Amygdala (tissue), 56 donors: ENCODE measurements around the gene VSTM5.
"Not testable (repeated sequence)": the region's sequence is repeated elsewhere in the genome, so short reads cannot be mapped to it uniquely, and the experiment has no call there.

ENCODE experiments used
- DNase-seq, 56 donors: peaks; one replicate each; lab custom pipeline; 2025; lab: John Stamatoyannopoulos, UW

The VSTM5 gene

DNA sequence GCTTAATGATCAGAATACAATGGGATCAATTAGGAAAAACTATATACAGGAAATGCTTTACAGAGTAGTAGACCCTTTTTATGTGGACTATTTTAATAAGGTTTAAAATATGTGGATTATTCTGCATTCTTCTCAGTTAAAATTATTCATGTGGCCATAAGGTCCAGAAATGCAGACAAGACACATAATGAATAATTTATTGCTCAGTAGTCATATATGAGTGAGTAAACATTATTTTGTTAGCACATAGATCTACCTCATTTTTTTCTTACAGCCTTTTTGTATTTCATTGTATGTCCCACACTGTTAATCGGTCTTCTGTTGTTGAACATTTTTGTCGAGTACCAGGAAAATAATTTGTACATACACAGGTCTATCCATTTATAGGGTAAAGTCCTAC, 45.5 kb downstream of the VSTM5 start:
- no peak for DNase-seq

DNA sequence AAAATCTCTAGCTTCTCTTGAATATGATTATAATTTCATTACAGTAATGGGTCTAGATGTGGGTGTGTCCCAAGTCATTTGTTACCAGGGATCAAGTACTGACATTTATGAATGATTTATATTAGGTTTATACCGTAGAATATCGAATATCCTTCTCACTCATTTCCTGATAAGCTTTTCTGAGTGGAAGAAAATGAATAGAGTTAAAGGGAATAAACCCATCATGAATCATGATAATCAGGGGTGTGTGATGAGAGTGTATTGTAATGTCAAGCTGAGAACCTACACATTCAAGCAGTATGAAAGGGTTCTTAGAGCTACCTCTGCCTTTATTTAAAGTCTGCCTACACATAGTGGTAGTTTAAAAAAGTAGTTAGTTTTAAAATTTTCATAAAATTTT, 49.1 kb downstream of the VSTM5 start:
- no peak for DNase-seq

DNA sequence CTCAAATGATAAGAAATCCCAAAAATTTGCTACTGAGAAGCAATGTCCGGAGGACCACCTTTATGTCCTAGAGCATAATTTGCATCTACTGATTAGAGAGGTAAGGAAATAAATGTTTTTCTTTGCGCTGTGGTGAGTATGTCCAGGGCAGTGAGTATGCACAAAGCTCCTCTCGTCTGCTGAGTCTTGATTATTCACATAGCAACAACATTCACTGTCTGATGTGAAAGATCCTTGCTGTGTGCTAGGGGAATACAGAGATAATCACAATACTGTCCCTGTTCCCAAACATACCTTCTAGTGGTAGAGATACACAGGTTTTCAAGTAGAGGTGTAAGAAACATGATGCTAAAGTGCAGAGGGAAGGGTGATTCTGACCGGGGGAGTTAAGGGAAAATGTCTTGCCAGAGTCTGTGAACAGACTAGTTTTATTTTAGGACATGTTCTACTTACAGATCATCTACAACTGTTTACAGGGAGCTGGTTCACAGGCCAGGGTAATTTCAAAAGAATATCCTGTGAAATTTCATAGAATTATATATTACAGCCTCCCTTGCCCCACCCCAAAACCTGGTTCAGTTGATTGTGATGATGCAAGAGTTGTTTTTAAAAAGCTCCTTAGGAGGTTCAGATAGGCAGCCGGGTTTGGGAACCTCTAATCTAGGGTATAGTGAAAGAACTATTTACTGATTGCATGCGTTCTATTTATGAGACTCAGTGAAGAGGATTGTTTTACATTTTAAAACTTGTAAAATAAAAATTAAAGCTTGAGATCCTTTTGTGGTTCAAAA, 53.8 kb downstream of the VSTM5 start:
- DNase-seq: no peak

DNA sequence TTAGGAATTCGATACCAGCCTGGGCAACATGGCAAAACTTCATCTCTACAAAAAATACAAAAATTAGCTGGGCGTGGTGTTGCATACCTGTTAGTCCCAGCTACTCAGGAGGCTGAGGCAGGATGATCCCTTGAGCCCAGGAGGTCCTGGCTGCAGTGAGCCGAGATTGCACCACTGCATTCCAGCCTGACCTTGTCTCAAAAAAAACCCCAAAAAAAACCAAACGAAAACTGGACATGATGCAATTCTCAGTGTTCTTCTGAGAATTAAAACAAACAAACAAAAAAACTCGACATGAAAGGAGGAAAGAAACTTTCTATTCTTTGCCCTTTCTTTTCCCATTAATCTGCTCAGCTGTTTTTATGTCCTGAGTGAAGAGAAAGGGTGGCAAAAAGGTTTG, 58.9 kb downstream of the VSTM5 start:
- DNase-seq: no peak

DNA sequence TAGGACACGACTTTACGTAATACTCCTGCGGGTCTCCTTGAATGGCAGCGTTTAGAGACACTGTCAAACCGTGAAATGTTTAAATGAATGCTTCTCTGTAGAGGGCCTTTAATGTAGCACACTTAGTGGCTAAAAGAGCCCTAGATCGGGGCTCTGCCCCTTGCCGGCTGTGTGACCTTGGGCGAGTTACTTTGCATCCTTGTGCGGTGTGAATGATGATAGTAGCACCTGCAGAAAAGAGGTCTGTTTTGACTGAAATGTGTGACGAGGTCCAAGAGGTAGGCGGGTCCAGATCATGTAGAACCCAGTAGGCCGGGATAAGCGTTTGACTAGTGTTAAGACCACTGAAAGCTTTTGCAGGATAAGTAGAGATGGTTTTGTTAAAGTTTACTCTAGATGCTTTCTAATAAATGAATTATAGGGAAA, 65.5 kb downstream of the VSTM5 start:
- peak in 2 of 56 donors; percentile 34 to 38 for DNase-seq

DNA sequence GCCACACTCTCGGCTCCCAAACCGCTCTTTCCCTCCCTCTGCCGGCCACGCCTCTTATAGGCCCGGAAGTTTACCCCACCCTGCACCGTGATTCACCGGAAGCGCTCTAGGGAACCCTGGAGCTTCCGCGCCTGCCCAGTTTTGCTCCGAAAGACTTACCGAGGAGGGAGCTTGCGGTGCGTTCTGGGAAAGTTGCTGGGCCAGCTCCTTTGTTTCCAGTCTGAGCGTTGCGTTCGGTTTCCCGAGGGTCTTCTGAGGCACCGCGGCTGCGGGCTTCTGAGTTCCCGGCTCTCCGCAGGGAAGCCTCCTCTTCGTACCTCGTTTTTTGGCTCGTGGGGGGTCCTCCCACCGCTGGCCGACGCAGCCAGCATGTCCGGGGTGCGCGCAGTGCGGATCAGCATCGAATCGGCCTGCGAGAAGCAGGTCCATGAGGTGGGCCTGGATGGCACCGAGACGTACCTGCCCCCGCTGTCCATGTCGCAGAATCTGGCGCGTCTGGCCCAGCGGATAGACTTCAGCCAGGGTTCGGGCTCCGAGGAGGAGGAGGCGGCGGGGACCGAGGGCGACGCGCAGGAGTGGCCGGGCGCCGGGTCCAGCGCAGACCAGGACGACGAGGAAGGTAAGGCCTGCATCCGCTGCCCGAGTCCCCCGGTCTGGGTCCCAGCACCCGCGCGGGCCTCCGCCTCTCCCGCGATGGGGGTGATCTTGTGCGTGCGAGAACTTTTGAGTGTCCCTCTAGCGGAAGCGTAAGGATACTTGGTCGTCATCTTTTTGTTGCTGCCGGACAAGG, 66.1 kb downstream of the VSTM5 start, which contains the start of gene MED17:
Gene MED17, plus strand, starts transcription at position 138 of the 790 bp plus-strand sequence. Its CDS starts 232 bp downstream, at position 370.
- peak; percentile 51 to 95 (median 90) for DNase-seq

DNA sequence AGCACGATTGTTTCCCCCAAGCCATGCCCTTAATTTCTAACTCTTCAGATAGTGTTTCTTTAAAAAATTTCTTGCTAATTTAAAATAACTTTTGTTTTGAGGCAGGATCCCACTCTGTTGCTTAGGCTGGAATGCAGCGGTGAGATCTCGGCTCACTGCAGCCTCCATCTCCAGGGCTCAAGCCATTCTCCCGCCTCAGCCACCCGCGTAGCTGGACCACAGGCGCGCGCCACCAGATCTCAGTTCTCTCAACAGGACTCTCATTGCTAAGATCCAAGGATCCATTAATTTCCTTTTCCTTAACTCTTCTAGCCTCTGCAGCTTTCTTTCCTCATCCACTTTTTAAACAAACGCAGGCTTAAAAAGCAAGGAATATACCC, 66.7 kb downstream of the VSTM5 start:
- DNase-seq: no peak

DNA sequence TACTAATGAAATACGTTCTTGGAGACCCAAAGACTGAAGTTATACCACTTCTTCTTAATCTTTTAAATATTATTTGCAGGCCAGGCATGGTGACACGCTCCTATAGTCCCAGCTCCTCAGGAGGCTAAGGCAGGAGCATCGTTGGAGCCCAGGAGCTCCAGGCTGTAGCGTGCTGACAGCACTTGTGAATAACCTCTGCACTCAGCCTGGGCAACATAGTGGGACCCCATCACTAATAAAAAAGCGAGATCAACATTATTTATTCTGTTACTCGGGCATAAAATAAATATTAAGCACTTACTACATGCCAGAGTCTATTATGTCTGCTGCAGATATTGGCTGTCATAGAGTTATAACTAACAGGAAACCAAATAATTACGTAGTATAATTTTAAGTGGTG, 67.1 kb downstream of the VSTM5 start:
- DNase-seq: no peak

DNA sequence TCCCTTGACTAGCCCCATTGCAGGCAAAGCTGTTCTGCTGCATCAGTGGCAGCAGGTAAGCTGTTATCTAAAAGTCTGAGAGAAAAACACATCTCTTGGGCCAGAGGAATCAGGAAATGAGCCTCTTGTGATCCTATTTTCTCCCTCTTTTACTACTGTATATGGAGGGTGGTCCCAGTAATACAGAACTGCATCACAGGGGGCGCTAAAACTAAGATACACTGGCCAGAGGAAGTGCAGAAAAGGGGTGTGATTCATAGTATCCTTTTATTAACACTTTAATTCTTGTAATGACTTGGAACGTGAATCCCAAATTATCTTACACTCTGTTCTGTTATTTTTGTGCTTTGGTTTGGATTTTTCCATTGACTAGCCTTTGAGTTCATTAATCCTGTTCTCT, 75.1 kb downstream of the VSTM5 start:
- no peak for DNase-seq

DNA sequence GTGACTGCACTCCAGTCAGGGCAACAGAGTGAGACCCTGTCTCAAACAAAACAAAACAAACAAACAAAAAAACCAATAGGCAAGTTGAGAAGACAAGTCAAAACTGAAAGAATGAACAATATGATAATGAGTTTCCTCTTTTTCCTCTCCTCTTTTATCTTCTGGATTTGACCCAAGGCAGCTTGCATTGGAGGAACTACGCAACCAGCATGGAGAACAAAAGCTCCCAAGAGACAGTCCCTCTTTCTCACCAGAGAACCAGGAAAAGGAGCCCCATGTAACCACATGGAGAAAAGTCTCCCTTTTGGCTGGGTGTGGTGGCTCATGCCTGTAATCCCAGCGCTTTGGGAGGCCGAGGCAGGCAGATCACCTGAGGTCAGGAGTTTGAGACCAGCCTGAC, 75.9 kb downstream of the VSTM5 start:
- not testable (repeated sequence) for DNase-seq

DNA sequence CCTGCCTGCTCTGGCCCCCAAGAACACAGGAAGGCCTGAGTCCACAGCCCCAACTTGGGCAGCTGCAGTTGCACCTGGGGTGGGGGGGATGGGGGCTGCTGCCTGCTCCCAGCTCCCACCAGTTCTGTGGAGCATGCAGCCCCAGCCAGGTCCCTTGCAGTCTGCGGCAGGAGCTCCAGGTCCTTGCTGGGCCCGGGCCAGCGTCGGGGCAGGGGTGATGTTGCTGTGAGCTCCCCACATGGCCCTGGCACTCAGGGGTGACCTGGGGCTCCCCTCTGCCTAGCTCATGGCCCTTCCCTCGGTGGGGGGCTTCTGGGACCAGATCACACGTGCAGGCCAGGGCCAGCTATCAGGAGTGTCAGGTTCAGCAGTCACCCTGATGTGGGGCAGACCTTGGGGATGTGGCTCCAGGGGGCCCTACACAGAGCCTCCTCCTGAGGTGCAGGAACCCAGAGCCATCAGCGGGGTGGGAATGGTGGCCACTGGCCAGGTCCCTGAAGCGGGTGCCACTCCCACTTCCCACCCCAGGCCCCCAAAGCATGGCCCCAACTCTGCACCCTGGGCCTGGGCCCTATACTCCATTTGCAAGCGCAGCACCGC, 76.7 kb downstream of the VSTM5 start:
- no peak for DNase-seq

DNA sequence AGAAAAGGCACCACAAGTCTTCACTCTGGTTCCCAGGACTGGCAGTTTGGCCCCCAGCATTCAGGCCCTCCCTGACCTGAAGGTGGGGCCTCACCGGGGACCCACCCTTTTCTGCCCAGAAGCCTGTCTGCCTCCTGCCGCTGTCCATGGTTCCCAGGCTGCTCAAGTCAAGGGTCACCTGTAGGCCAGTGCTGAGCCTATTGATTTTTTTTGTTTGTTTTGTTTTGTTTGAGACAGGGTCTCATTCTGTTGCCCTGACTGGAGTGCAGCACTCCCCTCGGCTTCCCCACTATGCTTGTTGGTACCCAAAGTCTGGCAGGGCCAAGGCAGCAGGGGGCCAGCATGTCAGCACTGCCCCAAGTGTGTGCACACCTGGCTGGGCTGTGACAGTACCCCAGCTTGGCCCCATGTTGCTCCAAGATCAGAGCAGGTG, 77.4 kb downstream of the VSTM5 start:
- no peak for DNase-seq

DNA sequence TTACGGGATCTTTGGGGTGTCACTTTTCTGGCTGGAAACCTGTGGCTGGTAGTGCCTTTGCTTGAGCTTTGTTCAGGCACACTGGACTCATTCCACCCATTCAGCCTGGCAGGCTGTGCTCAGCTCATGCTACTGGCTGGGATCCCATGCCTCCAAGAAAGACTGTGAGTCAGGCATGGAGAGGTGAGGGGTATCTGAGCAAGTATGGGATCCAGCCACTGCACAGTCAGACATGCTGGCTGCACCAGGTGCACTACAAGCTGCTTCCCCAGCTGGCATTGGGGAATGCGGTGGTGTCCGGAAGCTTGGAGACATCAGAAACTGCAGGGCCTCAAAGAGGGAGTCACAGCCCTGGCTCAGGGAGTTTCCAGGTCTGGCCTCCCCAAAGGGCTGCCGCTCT, 78.3 kb downstream of the VSTM5 start:
- DNase-seq: no peak

DNA sequence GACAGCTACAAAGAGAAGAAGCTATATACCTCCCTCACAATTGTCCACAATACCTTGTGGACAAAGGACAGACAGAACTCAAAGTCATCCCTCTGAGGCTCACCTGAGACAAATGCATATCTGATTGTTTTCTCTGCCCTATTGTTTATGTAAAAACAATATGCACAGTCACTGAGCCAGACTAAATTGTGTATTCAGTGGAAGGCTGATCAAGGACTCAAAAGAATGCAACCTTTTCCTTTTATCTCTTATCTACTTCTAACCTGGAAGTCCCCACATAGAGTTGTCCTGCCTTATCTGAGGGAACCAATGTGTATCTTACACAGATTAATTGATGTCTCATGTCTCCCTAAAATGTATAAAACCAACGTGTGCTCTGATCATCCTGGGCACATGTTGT, 80.3 kb downstream of the VSTM5 start:
- no peak for DNase-seq
